Right lung (tissue), 5 donors: Measurements from ENCODE around the gene PDCD4. TPM values are rescaled to one million over a fixed set of nuclear protein-coding genes. Genes with fewer than 3 reads are reported as not detected.

Experiments used
- DNase-seq, 2 donors: peaks; one replicate each; pipeline ENCODE4 v3.0.0-alpha.2; 2013
- polyA plus RNA-seq, 5 donors: library from polyadenylated mRNA; unstranded; fragments of 120-200 nt; gene quantifications; one replicate each; pipeline versions ENCODE4 v1.2.1 to v1.2.3, GENCODE V29; 2013; ENCODE audit warnings: inconsistent platforms in 1 of 5, low replicate concordance in 1 of 5; ENCODE audit not compliant: insufficient read length in 5 of 5, insufficient read depth in 1 of 5

PDCD4 gene
- polyA plus RNA-seq, 5 donors = 182 to 290 (median 232) TPM

- no peak for DNase-seq
These were observed 31.4 kb upstream of the PDCD4 start for GRCh38 chr10:110840225-110840922.

GRCh38 chr10:110840923-110841428 lies 30.8 kb upstream of the PDCD4 start:
- DNase-seq = no peak

- DNase-seq = no peak
These were observed 29.9 kb upstream of the PDCD4 start for GRCh38 chr10:110841767-110842267.

DNA sequence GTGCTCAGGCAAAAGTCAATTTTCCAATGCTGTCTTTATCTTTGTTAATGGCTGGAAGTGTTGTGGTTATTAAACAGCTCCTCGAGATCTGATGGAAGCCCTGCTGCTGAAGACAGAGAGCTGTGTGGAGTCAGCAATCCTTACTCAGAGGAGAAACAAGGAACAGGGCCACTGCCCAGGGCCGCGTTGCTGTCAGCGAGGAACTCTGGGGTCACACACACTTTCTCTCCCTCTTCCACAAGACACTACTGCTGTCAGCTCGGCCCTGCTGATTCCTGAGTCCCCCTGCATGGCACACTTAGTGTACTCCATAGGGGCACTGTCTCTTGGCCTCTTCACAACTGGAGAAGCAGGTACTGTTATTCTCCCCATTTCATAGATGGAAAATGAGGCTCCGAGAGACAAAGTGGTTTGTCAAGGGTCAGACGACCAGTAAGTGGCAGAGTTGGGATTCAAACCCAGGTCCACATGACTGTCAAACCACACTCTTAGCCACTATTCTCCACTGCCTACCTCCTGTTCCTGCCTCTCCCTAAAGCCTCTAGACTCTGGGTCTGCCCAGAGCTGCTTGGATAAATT lies 29.3 kb upstream of the PDCD4 start:
- no peak for DNase-seq

- DNase-seq = no peak
These were observed 28.7 kb upstream of the PDCD4 start for GRCh38 chr10:110843031-110843430.

DNA sequence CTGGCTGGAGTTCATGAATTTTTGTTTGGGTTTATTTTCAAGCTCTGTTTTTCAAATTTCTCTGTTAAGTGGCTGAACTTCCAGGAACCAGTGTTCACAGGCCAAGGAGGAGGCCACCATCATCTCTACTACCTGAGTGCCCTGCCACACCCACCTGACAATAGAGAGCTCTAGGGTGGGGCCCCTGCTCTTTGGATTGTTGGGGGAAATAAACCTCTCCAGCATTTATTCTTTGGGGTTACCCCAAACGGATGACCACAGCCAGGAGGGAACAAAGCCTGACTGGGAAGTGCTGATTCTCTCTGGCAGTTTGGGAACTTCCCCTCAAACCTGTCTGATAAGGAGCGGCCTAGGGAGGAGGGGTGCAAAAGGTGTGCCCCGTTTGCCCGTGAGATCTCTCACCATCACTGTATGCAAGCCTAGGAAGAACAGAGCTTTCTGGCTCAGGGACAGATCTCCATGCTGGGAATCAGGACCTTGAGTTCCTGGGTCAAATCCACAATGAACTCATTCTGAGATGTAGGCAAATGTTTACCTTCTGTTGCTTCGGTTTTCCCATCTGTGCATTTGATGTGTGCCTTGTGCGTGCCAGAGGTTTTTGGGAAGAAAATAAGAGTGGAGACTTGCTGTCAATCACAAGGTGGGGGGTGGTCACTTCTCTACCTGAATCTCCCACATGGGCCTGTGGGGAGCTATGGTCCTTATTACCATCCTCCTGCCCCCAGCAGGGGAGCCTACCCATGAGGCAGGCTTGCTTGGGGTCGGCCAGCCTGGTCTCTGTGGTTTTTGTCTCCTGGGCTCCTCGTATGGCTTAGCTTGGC lies 27.7 kb upstream of the PDCD4 start:
- DNase-seq = no peak

DNA sequence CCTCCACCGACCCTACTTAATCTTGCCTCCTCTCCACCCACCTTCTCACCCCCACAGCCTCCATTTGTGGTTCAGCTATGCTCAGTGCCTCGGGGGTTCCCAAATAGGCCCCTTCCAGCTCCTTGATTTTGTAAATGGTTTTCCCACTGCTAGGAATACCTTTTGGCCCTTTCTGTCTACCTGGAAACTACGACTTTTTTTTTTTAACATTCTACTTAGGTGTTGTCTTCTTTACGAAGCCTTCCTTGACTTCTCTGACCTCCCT lies 27.2 kb upstream of the PDCD4 start:
- DNase-seq = no peak

DNA sequence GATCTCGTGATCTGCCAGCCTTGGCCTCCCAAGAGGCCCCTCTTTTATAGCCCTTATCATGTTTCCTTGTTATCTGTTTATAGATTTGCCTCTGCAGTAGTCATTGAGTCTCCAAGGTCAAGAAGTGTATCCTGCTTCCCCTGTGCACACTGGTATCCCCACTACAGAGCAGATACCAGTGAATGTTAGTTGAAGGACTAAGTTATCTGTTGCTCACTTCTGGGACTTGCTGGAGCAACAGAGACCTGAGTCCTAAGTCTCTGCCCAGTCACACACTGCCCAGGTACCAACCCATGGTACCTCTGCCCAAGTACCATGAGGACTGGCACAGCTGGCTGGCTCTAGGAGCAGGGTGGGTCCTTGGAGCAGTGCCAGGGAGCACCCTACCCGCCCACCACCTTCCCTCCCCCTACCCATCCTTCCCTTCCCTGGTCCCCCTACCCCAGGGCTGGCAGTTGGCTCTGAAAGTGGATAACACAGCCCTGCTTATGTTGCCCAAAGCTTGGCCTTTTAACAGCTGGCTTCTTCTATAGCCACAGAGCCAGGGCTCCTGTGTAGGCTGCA lies 26.5 kb upstream of the PDCD4 start:
- DNase-seq = no peak

DNA sequence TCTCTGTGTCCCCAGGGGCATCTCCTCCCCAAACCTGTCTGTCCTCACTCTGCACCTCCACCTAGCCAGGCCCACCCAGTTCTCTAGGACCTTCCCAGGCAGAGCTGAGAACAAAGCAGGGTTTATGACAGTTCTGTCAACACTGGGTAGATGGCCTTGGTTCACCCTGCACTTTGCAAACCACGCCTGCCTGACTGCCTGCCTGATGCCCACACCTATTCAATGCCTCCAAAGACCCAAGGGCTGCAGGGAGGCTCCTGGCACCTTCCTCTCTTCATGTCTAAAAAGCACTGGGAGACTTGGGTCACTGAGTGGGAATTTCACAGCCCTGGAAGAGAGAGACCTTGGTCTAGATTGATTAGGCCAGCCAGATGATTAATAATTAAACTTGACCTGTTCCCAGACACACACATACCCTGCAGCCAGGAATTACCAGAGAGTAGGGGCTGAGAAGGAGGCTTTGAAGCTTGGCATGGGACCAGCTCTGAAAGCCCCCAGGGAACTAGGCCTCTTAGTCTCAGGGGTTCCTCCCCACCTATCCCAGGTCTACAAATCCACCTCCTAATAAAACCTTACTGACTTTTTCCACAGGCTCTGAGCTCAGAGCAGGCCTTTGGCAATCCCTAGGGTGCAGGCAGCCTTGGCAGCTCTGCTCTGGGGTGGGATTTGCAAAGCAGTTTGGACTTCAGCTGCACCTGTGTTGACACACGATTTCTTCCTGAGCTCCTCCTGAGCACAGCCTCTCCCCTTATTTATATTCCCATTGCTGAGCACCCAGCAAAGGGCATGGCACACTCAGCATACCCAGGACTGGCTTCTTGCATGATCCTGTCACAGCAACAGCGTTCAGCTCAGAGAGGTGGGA lies 25.7 kb upstream of the PDCD4 start:
- DNase-seq = no peak

DNA sequence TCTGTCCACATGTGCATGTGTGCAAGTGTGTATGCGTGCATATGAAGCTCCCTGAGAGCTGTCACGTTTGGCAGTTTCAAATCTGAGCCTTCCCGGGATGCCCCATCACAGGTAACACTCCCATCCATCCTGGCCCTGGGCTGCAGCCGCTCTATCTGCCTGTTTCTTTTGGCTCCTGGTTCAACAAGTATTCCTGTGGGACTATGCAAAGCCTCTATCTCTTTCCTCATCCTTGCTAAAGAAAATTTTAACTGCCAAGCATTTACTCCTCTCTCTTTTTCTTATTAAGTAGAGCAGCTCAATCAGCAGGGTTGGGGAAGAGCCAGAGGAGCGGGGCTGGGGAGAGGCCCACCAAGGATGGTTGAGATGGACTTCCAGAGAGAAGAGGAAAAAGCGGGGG lies 24.4 kb upstream of the PDCD4 start:
- no peak for DNase-seq

DNA sequence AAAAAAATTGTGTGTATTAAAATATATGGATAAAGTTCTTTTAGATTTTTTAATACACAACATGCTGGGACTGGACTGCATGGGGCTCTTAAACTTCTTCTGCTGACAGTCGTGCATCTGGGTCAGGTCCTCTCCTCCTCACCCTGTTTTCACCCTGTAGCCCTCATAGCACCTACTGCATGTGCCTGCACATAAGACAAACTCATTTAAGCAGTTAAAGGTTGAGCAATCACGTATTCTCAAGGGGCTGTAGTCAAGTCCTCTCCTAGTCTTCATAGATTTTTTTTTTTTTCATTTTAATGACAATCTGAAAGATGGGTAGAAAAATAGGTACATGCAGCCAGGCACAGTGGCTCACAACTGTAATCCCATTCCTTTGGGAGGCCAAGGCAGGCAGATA lies 23.6 kb upstream of the PDCD4 start:
- DNase-seq = no peak

DNA sequence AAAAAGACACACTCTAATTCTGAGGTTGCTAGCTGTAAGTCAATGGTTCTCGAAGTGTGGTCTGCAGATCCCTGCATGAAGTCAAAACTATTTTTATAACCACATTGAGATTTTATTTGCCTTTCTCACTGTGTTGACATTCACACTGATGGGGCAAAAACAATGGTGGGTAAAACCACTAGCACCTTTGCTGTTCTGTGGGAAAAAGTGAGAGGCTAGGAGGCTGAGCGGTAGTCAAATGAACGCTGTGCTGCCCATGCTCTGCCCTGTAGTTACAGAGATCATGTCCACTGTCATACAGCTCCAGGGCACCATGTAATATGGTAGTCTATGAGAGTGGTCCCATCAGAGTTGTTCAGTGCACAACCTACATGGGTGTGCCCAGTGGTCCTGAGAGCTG lies 21.6 kb upstream of the PDCD4 start:
- no peak for DNase-seq

DNA sequence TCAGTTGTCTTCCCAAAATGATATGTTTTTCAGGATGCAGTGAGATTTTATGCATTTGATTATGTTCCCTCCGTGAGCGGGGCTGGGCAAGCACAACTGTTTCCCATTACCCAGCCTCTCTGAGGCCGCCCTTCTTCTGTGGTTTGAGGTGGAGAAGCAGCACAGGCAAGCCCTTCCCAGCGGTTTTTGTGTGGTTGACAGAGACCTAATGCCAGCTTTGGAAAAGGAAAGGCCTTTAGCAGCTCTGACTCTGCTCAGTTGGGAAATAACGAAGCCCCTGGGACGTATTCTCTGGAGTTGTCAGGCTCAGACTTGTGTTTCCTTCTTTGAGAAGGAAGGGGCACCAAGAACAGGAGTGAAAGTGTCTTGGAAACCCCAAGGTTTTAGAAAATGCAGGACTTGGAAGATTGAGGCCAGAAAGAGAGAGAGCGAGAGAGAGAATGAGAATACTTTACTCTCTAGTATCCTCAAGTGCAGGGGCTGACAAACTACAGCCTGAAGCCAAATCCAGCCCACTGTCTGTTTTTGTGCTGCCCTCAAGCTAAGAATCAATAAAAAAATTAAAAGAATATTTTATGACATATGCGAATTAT lies 20.6 kb upstream of the PDCD4 start:
- DNase-seq = no peak

GRCh38 chr10:110852255-110852896 lies 19.4 kb upstream of the PDCD4 start:
- no peak for DNase-seq

- no peak for DNase-seq
These were observed 18.8 kb upstream of the PDCD4 start for GRCh38 chr10:110852947-110853346.

GRCh38 chr10:110853921-110854605 lies 17.7 kb upstream of the PDCD4 start:
- DNase-seq = no peak

DNA sequence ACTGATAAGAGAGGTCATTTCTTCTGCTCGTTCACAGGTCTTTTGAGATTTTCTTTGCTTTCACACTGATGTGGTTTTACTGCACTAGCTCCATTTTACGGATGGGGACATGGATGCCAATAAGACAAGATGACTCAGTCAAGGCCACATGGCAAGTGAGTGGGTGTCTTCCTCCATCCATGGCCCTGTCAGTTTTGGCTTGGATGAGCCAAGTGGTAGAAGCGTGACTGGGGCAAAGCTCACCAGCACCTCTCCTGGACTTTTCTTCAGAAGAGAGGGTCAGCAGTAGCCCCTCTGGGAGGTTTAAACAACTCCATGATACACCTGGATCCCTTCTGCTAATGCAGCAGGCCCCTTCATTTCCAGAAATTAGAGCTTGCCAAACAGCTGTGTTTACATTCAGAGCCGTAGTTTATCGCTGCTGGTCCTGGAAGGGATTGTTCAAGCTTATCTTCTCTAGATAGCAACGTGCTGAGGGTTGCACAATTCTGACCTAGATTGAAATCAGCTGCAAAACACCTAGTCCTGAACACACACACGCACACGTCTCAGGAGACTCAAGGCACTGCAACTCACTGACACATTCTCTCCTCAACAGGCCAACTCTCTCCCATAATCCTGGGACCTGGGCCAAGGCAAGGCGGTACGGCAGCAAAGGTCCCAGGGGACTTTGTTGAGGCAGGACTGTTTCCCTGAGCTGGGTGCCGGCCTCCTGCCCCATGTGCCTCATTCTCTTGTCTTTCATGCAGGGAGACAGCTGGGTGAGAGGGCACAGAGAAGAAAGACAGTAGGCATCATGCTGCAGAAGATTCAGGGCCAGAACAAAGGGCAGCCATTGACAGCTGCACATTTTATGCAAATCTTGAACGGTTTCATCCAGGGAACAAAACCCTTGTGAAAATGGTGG lies 14.2 kb upstream of the PDCD4 start:
- peak in 1 of 2 donors; percentile 57 for DNase-seq

DNA sequence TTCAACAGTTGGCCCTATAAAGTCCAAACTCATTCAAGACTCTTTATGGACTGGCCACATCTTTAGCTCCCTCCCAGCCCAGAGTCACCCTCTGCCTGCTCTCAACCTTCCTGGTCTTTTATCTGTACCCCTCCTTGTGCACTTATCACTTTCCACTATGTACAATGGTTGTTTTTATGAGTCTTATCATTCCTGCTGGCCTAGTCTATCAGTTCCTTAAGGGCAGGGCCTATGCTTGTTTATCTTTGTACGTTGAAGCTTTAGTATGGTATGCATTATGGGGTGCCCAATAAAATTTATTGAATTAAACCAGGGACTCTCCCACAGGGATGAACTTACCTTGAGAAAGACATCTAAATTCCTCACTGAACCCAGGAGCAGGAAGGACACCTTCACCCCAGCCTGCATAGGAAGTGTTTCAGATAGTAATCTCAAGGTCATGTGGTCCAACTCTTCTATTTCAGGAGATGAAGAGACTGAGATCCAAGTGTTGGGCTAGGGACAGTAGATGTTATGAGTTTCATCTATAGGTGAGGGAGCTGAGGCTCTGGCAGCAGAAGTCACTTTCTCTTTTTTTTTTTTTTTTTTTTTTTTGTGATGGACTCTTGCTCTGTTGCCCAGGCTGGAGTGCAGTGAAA lies 13.3 kb upstream of the PDCD4 start:
- DNase-seq = no peak
